HepG2 (cell line): ENCODE measurements around the gene ROM1. TPM values are rescaled to one million over a fixed set of nuclear protein-coding genes. Genes with fewer than 3 reads are reported as not detected.
A peak's percentile ranks its signal among the peaks of the same experiment; 100 is the strongest.

Experiments
- CBFB ChIP-seq: sonication (generic); formaldehyde crosslinking; IDR thresholded peaks from 2 replicates; pipeline ENCODE4 v1.4.0; 2020; ENCODE audit warnings: missing genetic modification reagents
- ELF4 ChIP-seq: sonication (generic); formaldehyde crosslinking; IDR thresholded peaks from 2 replicates; pipeline ENCODE4 v1.5.0; 2020; ENCODE audit warnings: missing genetic modification reagents, mild to moderate bottlenecking, moderate library complexity, borderline replicate concordance
- HMG20B ChIP-seq: conservative IDR thresholded peaks from 2 replicates; pipeline ENCODE4 v1.6.1; 2016; ENCODE audit warnings: missing genetic modification reagents, missing compliant biosample characterization
- JUND ChIP-seq: sonication (generic); formaldehyde crosslinking; IDR thresholded peaks from 2 replicates; pipeline ENCODE4 v1.8.0; 2022; ENCODE audit warnings: mild to moderate bottlenecking, missing genetic modification reagents
- NCOR1 ChIP-seq: fragments of 200-600 bp; sonication (generic); IDR thresholded peaks from 2 replicates; pipeline ENCODE4 v1.7.0; 2017; ENCODE audit warnings: antibody characterized with exemption, low read length, borderline replicate concordance
- NR2F2 ChIP-seq: IDR thresholded peaks from 2 replicates; pipeline ENCODE4 v1.6.1; 2012; ENCODE audit warnings: low read depth, inconsistent platforms, borderline replicate concordance
- RNF2 ChIP-seq: fragments of 450-650 bp; conservative IDR thresholded peaks from 2 replicates; pipeline ENCODE4 v1.6.1; 2016; ENCODE audit warnings: low read depth
- TOE1 ChIP-seq: sonication (generic); formaldehyde crosslinking; IDR thresholded peaks from 2 replicates; pipeline ENCODE4 v1.4.0; 2020; ENCODE audit warnings: mild to moderate bottlenecking, missing genetic modification reagents
- ZEB1 ChIP-seq: IDR thresholded peaks from 2 replicates; pipeline ENCODE4 v1.6.1; 2012; ENCODE audit warnings: mild to moderate bottlenecking, low read depth, inconsistent platforms; ENCODE audit not compliant: insufficient replicate concordance
- ZFP36L1 ChIP-seq: sonication (generic); formaldehyde crosslinking; IDR thresholded peaks from 2 replicates; pipeline ENCODE4 v1.8.0; 2022; ENCODE audit warnings: mild to moderate bottlenecking, missing genetic modification reagents, moderate library complexity
- ZMYM3 ChIP-seq: sonication (generic); formaldehyde crosslinking; IDR thresholded peaks from 2 replicates; pipeline ENCODE4 v1.5.1; 2020; ENCODE audit warnings: mild to moderate bottlenecking, missing genetic modification reagents
- ZNF788 ChIP-seq: sonication (generic); formaldehyde crosslinking; IDR thresholded peaks from 2 replicates; pipeline ENCODE4 v1.5.0; 2020; ENCODE audit warnings: mild to moderate bottlenecking, missing genetic modification reagents, borderline replicate concordance
- ZSCAN31 ChIP-seq: sonication (generic); formaldehyde crosslinking; IDR thresholded peaks from 2 replicates; pipeline ENCODE4 v1.5.0; 2020; ENCODE audit warnings: low read depth, mild to moderate bottlenecking, missing genetic modification reagents
- polyA plus RNA-seq, 8 experiments: library from polyadenylated mRNA; depleted of rRNA in 3 of 8; stranded (reverse) in 7 of 8; unstranded in 1 of 8; fragments of >200 nt; fragmentation: Illumina TruSeq in 4 of 8; extraction: Trizol in 4 of 8; gene quantifications; 2 replicates each; pipeline versions ENCODE4 v1.2.1 to v1.2.3, GENCODE V29; 2011 to 2016; ENCODE audit warnings: low read depth in 4 of 8, missing spikeins in 1 of 8, mixed read lengths in 1 of 8; ENCODE audit not compliant: insufficient read depth in 1 of 8
- total RNA-seq, 5 experiments: library from RNA; depleted of rRNA; stranded (reverse); fragments of >200 nt; fragmentation: Illumina TruSeq; extraction: Trizol; gene quantifications; 2 replicates each; pipeline ENCODE4 v1.2.3, GENCODE V29; 2016; ENCODE audit warnings: low read depth in 1 of 5
- TF ChIP-seq, protein P1 (sequence below): conservative IDR thresholded peaks from 2 replicates; pipeline ENCODE4 v1.6.1; 2018; ENCODE audit warnings: missing genetic modification reagents
- TF ChIP-seq, protein P2 (sequence below): sonication (generic); formaldehyde crosslinking; IDR thresholded peaks from 2 replicates; pipeline ENCODE4 v1.4.0; 2020; ENCODE audit warnings: missing genetic modification reagents
- TF ChIP-seq, protein P3 (sequence below): sonication (generic); formaldehyde crosslinking; IDR thresholded peaks from 2 replicates; pipeline ENCODE4 v1.4.0; 2020; ENCODE audit warnings: missing genetic modification reagents
- TF ChIP-seq, protein P4 (sequence below): sonication (generic); formaldehyde crosslinking; IDR thresholded peaks from 2 replicates; pipeline ENCODE4 v1.4.0; 2020; ENCODE audit warnings: missing genetic modification reagents
- TF ChIP-seq, protein P5 (sequence below): sonication (generic); formaldehyde crosslinking; IDR thresholded peaks from 2 replicates; pipeline ENCODE4 v1.8.1; 2023; ENCODE audit warnings: mild to moderate bottlenecking, inconsistent platforms, moderate library complexity, missing genetic modification reagents, borderline replicate concordance

ROM1 gene
- total and polyA plus RNA-seq, 2 of the 13 experiments (the other 11 are each of a cell fraction or from before 2014, with no cell fraction given) = 1.2 to 2.4 TPM

GRCh38 chr11:62601372-62602140, 11.5 kb upstream of the ROM1 start, which contains the start of gene MTA2 (continued):
- TF ChIP-seq, protein P1, sequence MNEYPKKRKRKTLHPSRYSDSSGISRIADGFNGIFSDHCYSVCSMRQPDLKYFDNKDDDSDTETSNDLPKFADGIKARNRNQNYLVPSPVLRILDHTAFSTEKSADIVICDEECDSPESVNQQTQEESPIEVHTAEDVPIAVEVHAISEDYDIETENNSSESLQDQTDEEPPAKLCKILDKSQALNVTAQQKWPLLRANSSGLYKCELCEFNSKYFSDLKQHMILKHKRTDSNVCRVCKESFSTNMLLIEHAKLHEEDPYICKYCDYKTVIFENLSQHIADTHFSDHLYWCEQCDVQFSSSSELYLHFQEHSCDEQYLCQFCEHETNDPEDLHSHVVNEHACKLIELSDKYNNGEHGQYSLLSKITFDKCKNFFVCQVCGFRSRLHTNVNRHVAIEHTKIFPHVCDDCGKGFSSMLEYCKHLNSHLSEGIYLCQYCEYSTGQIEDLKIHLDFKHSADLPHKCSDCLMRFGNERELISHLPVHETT = no peak; the same call in 1 of the 2 replicates
- TF ChIP-seq, protein P2, sequence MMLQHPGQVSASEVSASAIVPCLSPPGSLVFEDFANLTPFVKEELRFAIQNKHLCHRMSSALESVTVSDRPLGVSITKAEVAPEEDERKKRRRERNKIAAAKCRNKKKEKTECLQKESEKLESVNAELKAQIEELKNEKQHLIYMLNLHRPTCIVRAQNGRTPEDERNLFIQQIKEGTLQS = 0 out of 2 replicates have a peak, but pooled peaks have one; percentile 14
- TF ChIP-seq ELF4 = 0 out of 2 replicates have a peak, but pooled peaks have one; percentile 17
- TF ChIP-seq CBFB (CRISPR knock-in tag) = peak; percentile 6; the same call in 1 of the 2 replicates
- no peak for TF ChIP-seq ZMYM3 (CRISPR knock-in tag)
- TF ChIP-seq JUND (CRISPR knock-in tag) = no peak
- TF ChIP-seq, protein P3, sequence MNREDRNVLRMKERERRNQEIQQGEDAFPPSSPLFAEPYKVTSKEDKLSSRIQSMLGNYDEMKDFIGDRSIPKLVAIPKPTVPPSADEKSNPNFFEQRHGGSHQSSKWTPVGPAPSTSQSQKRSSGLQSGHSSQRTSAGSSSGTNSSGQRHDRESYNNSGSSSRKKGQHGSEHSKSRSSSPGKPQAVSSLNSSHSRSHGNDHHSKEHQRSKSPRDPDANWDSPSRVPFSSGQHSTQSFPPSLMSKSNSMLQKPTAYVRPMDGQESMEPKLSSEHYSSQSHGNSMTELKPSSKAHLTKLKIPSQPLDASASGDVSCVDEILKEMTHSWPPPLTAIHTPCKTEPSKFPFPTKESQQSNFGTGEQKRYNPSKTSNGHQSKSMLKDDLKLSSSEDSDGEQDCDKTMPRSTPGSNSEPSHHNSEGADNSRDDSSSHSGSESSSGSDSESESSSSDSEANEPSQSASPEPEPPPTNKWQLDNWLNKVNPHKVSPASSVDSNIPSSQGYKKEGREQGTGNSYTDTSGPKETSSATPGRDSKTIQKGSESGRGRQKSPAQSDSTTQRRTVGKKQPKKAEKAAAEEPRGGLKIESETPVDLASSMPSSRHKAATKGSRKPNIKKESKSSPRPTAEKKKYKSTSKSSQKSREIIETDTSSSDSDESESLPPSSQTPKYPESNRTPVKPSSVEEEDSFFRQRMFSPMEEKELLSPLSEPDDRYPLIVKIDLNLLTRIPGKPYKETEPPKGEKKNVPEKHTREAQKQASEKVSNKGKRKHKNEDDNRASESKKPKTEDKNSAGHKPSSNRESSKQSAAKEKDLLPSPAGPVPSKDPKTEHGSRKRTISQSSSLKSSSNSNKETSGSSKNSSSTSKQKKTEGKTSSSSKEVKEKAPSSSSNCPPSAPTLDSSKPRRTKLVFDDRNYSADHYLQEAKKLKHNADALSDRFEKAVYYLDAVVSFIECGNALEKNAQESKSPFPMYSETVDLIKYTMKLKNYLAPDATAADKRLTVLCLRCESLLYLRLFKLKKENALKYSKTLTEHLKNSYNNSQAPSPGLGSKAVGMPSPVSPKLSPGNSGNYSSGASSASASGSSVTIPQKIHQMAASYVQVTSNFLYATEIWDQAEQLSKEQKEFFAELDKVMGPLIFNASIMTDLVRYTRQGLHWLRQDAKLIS = peak; percentile 67; the same call in 1 of the 2 replicates
- TF ChIP-seq, protein P4, sequence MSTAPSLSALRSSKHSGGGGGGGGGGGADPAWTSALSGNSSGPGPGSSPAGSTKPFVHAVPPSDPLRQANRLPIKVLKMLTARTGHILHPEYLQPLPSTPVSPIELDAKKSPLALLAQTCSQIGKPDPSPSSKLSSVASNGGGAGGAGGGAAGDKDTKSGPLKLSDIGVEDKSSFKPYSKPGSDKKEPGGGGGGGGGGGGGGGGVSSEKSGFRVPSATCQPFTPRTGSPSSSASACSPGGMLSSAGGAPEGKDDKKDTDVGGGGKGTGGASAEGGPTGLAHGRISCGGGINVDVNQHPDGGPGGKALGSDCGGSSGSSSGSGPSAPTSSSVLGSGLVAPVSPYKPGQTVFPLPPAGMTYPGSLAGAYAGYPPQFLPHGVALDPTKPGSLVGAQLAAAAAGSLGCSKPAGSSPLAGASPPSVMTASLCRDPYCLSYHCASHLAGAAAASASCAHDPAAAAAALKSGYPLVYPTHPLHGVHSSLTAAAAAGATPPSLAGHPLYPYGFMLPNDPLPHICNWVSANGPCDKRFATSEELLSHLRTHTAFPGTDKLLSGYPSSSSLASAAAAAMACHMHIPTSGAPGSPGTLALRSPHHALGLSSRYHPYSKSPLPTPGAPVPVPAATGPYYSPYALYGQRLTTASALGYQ (CRISPR knock-in tag) = no peak
- no peak for TF ChIP-seq ZEB1
- 0 out of 2 replicates have a peak, but pooled peaks have one; percentile 34 for TF ChIP-seq RNF2
- TF ChIP-seq ZSCAN31 (CRISPR knock-in tag) = no peak
- TF ChIP-seq NCOR1 = no peak
- TF ChIP-seq ZFP36L1 (CRISPR knock-in tag) = no peak
- no peak for TF ChIP-seq HMG20B (CRISPR knock-in tag)
- TF ChIP-seq, protein P5, sequence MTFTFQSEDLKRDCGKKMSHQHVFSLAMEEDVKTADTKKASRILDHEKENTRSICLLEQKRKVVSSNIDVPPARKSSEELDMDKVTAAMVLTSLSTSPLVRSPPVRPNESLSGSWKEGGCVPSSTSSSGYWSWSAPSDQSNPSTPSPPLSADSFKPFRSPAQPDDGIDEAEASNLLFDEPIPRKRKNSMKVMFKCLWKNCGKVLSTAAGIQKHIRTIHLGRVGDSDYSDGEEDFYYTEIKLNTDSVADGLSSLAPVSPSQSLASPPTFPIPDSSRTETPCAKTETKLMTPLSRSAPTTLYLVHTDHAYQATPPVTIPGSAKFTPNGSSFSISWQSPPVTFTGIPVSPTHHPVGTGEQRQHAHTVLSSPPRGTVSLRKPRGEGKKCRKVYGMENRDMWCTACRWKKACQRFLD = peak; percentile 49; the same call in 1 of the 2 replicates
- TF ChIP-seq TOE1 (CRISPR knock-in tag) = no peak
- TF ChIP-seq NR2F2 = no peak
- TF ChIP-seq ZNF788 (CRISPR knock-in tag) = peak; percentile 52; the same call in 1 of the 2 replicates
